Stimulated activated CD4-positive, alpha-beta T cell treated with anti-CD3 and anti-CD28 coated beads, Interleukin-12 subunit alpha, Interleukin-12 subunit beta, amount 100 ng/mL, for 4 hours (primary cell): ENCODE results near the gene COL4A2.

Experiments
- DNase-seq: peaks from one replicate; pipeline ENCODE4 v3.0.0-alpha.2; 2020

COL4A2 gene

DNA sequence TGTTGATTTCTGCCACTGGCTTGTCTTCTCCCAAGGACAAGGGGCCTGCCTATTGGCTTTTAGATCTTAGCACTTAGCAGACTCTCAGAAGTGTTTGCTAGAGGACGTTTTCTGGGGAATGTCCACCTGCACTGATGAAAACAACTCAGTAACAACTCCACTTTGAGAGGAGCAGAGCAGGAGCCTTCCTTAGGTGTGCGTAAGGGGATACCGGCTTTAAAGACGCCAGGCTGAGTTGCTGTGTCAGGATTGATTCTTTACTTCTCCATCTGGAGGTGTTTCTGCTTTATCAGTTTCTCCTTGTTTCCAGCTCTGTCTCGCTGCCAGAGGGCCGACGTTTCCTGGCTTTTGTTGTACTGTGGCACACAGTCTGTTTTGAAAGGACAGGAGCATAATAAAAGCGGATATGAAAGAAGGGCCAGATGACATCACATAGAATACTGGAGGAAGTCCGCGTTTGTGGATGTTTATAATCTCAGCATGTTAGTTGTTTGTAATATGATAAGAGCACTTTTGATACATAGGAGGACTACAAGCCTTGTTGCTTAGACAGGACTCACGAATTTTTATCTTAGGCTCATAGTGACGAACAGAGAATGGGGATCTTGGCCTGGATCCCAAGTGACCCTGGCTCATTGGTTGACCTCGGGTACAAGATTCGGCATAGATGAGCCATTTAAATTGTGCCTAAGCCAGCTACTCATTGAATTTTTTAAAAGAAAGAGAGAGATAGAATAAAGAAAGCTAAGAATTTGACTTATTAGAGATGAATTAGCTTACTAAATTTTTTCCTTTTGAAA, 34.6 kb downstream of the COL4A2 start:
- DNase-seq: no peak

GRCh38 chr13:110342474-110342873, 35.4 kb downstream of the COL4A2 start:
- no peak for DNase-seq

DNA sequence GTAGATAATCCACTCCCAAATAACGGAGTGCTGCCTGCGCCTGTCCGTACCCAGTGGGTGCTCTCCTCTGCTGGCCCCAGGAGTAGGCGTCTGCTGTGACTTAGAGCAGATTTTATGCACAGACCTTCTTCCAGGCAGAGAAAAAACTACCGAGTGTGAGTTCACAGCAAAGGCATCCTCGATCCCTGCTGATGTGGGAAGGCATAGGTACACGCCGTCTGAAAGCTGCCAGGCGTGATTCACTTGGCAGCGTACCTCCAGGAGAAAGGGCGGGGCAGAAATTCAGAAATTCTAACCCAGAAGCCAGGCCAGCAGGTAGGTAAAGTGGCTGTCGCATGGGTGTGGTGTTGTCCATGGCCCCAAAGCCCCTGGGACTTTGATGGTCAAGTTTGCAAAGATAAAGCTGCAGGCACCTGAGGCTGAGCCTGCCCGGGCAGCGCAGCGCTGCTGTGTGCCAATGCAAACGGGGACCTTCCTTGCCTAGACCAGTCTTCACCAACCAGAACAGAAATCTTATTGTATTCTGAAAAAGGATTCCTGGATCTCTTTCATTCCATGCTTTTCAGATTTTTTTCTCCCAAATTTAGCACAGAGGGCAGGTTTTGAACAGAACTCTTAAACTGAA, 36.3 kb downstream of the COL4A2 start:
- no peak for DNase-seq

DNA sequence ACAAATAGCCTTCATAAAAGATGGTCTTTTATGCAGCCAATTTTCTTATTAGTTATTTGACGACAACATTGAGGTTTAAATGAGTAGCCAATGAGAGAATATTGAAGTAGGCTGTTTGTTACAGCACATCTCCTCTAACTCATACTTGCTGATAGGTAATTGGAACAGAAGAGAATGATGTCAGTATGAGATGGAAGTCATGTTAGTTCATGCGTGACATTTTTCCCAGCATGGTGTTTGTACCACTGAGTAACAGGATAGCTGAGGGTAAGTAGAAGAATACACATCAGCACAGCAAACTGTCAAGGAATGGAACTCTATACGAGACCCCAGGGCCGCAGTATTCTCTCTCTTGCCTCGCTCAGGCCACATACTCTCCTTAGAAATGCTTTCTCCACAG, 37.2 kb downstream of the COL4A2 start:
- DNase-seq: no peak

DNA sequence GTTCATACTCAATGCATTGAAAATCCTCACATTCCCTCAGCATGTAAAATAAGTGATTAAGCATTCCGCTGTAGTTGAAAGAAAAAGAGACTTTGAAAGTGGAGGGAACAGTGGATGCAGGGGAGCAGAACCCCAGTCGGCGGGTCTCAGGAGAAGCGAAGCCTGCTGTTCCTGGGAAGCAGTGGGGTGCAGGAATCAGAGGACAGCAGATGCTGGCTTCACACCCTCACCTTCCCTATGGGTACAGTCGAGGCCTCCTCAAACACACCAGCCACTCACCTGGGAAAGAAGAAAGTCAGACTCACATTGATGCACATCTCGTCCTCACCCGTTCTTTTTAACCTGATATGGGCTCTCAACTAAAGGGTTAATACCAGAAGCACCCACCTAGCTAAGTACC, 38.2 kb downstream of the COL4A2 start:
- no peak for DNase-seq

GRCh38 chr13:110345701-110346100, 38.6 kb downstream of the COL4A2 start:
- DNase-seq: no peak

- no peak for DNase-seq
Observed at GRCh38 chr13:110346661-110347067, 39.6 kb downstream of the COL4A2 start.

DNA sequence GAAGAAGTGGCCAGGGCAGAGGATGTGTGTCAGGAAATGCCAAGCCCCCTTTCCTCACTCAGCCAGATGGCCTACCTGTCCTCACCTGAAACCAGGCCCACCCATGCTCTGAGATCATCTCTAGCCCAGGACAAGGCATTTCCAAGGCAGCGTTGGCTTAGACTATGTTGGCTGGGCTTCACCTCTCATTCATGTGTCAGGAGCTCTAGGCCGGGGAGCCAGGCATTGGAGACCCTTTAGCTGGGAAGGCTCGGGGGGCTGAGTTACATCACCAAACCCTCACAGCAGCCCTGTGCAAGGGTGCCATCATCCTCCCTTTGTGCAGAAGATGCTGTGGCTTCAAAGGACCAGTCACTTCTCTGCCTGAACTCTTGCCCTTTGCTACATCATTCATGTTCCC, 40.0 kb downstream of the COL4A2 start:
- no peak for DNase-seq

- DNase-seq: no peak
Observed at GRCh38 chr13:110347535-110348308, 40.6 kb downstream of the COL4A2 start.

DNA sequence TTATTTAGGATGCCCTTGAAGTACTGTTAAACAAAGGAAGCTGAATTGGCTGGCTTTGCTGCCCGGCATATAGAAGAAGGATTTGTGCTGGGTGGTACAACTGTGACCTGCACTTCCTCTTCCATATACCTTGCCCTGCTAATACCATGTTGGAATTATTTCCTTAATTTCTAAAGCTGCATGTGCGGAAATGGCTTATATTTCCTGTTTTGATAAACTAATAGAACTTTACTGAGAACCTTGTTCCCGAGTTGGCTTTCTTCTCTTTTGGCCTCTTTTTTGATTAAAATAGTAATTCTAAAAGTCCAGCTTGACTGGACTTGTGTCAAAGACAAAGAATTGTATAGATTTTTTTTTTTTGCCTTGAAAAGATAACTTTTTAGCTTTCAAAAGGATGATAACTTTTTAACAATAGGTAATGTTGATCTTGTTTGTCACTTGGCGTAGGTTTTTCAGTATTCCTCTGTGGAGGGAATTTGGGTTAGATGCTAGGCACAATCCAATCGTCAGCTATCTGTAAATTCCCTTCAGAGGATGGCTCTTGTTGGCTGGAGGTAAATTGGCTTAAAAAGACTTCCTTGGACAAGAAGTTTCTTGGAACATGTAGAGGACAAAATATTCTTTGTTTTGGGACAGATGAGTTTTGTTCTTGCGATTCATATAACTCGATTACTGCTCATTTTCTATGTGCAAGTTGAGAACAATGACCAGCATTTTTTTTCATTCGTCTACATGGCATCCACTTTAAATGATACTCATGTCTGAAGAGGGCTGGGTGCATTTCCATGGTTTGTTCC, 41.4 kb downstream of the COL4A2 start:
- DNase-seq: no peak

GRCh38 chr13:110349239-110349638, 42.2 kb downstream of the COL4A2 start:
- no peak for DNase-seq

GRCh38 chr13:110350049-110350448, 43.0 kb downstream of the COL4A2 start:
- no peak for DNase-seq

DNA sequence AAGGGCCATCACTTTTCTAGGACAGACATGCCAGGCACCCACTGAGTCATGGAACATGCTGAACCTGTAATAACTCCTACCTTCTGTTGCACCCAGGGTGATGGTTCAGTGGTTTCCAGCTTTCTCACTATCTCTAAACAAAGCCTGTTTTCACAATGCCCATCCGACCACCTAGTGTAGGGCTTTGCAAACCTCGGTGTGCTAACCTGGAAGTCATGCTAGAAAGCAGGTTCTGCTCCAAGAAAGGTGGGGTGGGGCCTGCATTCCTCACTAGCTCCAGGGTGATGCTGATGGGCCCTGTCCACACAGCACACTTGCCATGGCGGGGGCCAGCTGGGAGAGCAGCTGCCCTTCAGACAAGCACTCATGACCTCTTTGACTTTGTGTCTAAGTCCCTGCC, 43.4 kb downstream of the COL4A2 start:
- DNase-seq: no peak

GRCh38 chr13:110351636-110352420, 44.7 kb downstream of the COL4A2 start:
- no peak for DNase-seq

DNA sequence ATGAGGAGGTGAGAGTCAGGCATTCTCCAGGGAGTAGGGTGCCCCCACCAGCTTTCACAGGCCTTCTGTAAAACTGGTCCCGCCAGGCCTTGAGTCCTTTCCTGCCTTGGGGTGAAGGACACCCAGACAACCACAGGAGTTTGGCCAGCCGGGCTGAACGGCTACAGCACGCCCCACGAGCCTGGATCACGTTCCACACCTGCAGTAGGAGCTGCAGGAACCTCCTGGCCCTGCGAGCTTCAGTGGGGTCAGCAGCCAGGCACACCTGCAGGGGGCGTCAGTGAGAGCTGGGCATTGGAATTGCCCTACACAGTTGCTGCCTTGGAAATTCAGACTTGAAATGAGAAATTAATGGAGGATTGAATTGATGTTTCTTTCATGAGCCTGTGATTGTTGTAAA, 45.7 kb downstream of the COL4A2 start:
- no peak for DNase-seq

- no peak for DNase-seq
Observed at GRCh38 chr13:110353339-110353977, 46.4 kb downstream of the COL4A2 start.

- DNase-seq: no peak
Observed at GRCh38 chr13:110354123-110354627, 47.1 kb downstream of the COL4A2 start.

DNA sequence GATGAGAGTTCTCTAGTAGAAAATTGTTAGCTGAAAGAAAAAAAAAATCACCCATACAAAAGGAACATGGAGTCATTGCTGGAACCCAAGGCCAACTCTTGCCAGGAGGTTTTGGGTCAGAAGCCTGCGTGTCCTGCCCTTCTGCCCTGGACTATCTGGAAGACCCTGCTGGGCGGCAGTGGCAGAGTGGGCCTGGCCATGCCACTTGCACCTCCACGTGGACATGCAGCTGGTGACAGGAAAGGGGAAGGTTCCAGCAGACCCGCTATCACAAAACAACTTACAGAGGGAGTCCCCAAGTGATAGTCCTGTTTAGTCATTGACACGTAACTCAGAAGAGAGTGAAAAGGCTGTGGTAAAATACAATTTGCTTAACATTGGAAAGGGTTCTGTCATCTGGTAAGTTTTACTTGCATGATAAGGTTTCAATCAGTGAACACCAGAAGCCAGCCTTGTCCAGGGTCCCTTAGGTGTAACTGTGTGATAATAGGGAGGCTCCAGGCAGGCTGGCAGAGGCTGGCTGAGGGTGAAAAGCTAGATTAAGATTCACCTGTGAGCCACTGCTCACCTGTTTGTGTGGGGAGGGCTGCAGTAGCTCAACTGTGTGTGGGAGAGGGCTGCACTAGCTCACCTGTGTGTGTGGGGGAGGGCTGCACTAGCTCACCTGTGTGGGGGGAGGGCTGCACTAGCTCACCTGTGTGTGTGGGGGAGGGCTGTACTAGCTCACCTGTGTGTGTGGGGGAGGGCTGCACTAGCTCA, 47.8 kb downstream of the COL4A2 start:
- no peak for DNase-seq

GRCh38 chr13:110356362-110356761, 49.3 kb downstream of the COL4A2 start:
- DNase-seq: no peak

DNA sequence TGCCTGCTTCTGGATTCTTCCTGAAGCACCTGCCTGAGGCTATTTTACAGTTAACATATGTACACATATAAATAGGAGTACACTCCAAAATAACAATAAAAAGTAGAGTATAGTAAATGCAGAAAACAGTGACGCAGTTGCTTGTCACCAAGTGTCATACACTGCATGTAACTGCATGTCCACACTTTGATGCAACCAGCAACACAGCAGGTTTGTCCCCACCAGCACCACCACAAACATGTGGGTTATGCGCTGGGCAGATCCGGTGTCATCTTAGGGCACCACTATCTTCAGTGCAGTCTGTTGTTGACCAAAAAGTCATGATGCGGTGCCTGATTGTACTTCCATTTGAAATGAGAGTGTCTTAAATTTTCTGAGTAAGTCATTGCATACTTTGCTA, 51.3 kb downstream of the COL4A2 start:
- DNase-seq: no peak

DNA sequence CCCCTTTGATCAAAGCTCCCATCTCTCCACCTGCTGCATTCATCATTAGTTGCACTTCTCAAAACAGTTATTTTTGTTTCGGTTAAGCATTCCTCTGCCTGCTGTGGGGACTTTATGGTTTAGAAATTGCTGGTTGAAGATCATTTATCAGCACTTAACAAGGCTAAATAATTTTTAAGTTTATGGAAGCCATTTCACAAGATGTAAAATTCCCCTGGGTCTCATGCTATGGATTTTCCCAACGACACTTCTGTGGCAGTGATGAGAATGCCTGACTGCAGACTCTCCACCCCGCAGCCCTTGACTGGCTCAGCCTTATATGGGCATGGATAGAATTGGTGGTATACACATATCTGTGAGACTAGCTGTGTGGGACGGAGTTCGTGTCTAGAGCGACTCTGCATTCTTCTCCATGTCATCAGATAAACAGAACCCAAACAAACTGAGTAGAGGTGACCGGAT, 52.8 kb downstream of the COL4A2 start:
- DNase-seq: no peak
